ELR (cell line): ENCODE data around the gene ITPK1.

Experiments used
- DNase-seq: peaks from one replicate; pipeline ENCODE4 v3.0.0-alpha.2; 2015; ENCODE audit warnings: low read depth

ITPK1 gene

DNA sequence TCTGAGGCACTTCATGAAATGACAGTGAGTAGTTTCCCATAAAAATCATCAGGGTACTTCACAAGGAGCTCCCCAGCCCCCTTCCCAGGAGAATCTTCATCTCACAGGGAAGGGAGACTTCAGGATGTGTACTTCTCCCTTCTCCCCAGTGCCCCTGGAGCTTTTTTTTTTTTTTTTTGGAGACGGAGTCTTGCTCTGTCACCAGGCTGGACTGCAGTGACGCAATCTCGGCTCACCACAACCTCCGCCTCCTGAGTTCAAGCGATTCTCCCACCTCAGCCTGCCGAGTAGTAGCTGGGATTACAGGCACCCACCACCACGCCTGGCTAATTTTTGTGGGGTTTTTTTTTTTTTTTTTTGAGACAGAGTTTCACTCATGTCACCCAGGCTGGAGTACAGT, 10.4 kb downstream of the ITPK1 start:
- DNase-seq = peak; percentile 89

DNA sequence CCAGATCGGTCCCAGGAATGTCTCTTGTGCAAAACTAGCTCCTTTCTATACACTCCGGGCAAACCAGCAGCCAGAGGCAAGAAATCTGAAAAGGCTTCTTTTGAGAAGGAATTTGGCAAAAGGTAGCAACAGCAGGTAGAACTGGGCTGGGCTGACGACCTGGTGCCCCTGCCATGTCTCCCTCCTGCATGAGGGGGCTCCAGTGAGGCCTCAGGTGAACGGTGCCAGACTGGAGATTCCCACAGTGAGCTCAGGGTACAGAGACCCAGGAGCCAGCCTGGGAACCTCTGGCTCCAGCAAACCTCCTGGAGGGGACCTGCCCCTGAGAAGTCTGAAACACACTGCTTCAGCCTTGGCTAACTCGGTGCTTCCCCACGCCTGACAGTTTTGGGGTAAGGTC, 10.8 kb downstream of the ITPK1 start:
- DNase-seq = peak; percentile 14

DNA sequence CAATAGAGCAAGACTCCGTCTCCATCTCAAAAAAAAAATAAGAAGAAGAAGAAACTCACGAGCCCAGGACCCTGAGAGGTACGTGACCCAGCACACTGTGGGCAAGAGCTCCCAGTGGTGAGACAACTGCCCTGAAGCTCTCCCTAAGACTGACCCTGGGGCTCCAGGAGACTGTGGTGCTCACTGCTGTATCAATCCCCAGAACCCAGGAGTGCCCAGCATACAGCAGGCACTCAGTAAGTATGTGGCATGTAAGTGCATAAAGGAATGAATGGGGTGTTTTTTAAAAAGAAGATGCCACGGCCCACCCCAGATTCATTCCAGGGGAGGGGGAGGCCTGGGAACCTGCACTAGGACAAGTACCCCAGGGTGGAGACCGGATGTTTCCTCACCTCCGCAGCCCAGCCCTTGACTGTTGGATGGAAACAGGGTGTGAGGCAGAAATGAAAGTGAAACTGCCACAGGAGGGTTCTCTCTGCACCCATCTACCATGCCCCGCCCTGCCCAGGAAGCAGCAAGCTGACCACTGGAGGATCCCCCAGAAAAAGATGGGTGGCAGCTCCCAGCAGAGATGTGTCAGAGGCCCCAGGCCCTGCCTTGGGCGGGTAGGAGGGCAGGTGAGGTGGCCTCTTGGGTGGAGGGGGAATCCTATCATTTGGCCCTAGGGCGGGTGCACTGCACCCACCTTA, 12.2 kb downstream of the ITPK1 start:
- peak; percentile 57 for DNase-seq

DNA sequence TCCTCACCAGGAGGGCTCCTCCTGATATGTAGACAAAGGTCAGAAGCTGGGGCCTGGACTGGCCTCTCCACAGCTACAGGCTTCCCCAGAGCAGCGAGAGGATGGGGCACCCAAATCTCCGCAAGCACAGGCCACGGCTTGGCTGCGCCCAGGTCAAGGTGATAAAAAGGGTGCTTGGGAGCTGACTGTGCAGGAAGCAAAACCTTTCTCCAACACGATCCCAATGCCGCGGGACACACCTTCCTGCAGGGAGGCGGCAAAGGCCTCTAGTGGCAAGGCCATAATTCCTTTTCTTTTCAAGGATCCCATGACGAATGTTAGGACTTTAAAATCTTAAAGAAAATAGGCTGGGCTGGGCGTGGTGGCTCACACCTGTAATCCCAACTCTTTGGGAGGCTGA, 13.6 kb downstream of the ITPK1 start:
- no peak for DNase-seq

DNA sequence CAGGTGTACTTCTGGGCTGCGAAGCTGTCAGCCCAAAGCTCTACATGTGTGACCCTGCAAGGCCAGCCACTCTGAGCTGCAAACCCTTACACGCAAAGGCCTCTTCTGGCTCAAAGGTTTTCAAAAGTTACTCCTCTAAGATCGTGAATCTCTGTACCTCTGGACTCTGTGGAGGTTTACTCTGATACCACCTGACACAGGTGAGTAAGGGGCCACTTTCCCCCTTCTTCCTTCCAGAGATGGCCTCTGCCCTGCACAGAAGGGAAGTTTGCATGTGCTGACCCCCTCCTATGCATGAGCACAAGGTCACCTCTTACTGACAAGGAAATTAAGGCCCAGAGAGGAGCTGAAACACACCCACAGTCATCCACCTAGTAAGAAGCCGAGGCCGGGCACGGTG, 14.5 kb downstream of the ITPK1 start:
- DNase-seq = no peak

DNA sequence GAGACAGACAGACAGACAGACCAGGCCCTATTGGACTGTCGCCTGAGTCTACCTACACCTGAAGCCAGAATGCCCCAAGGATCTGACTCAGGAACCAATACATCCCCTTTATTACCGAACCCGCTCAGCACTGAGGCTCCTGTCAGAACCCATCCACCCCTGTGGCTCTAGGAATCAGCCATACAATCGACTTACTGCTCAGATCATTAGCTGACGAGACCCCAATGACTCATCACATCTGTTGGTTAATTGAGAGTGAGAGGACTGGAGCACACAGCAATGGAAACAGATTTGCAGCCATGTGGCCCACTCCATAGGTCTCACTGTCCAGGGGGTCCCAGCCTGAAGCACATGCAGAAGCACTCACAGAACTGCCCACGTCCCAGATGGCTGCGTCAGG, 15.2 kb downstream of the ITPK1 start:
- no peak for DNase-seq

DNA sequence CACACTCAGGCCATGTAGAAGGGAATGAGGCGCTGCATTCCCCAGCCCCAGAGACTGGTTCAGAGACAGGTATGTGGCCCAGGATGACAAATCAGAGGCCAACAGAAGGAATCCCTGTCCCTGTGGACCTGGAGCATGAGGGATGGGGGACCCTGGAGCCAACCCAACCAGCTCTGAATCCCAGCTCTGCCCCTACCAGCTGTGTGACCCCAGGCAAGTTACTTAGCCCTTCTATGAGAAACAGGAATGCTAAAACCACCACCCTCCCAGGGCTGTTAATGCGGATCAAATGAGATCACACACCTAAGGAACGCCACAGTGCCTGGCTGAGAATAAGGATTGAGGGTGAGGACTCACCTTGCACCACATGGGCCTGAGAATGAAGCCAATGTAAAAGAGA, 15.6 kb downstream of the ITPK1 start:
- DNase-seq = no peak

DNA sequence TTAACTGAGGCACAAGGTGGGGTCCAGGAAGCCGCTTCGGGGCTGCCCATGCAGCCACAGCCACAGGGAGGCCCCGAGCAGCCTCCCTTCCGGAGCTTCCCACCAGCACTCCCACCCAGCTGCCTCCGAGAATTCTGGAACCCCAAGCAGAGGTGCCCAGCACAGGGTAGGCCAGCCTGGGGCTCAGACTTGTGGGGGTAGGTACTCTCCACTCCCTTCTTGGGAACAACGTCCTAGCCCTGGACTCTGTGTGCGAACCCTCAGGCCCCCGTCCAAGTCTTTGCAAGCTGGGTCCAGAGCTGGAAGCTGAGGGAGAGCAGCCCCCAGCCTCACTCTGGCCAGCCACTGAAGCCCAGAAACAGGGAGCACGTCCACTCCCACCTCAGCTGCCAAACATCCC, 16.1 kb downstream of the ITPK1 start:
- no peak for DNase-seq

DNA sequence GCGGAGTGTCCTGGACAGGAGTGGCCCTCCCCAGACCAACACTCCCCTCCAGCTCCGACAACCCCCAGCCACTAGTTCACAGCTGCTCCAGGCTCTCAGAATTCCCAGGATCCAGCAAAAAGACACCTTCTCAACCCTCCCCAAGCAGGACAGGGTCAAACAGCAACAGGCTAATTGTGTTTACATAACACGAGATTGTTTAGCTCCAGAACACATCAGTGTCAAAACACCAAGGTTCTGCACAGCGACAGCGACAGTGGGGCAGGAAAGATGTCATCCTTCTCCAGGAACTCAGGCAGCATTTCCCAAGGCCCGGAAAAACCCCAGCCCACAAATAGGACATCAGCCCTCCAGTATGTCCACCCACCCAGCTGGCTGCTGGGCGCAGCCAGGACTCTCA, 16.5 kb downstream of the ITPK1 start:
- no peak for DNase-seq

DNA sequence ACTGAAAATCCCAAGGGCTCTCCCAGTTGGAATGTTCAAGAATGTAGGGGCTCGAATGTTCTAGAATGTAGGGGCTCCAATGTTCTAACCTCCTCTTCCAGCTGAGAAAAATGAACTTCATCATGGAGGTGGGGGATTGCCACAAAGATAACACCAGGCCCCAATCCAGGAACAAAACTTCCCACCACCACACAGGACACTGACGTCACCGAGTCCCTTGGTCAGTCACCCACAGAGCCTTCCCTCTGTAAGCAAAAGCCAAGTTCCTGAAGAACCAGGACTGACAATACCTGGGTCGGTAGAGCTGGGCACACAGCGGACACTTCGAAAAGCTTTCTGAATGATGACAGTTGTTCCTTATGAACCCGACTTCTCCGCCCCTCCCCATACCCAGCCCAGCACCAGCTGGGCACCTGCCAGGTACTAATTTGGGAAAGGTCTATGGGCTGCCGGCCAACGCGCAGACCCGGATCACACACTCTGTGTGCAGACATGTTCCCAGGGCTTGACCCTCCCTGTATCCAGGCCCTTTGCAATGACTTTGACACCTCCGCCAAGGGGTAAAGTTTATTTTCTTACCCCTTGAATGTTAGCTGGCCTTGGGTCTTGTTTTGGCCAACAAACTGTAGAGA, 18.9 kb downstream of the ITPK1 start:
- DNase-seq = no peak

DNA sequence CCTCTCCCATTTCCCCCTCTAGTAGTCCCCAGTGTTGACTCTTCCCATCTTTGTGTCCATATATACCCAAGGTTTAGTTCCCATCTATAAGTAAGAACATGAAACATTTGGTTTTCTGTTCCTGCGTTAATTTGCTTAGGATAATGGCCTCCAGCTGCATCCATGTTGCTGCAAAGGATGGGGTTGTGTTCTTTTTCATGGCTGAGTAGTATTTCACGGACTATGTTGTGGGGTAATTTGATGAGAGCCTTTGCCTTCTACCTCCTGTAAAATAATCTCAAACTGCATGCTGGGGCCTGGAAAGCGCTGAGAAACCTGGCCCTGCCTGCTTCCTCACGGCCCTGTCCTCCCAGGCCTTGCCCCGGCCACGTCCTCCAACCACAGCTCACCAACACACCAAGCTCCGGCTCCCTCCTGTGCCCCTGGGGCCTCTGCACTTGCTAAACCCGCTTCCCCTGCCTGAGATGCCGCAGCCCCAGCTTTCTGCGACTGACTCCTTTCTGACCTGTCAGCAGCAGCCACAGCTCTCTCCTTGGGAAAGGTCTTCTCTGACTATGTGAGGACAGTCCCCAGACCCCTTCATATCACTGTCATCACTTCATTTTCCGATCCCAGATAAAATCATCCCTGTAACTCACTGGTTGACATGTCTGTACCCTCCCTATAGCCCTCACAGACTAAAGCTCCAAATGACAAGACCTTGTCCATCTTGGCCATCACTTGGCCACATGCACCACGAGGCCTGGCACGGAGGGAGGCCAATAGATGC, 19.8 kb downstream of the ITPK1 start:
- no peak for DNase-seq

DNA sequence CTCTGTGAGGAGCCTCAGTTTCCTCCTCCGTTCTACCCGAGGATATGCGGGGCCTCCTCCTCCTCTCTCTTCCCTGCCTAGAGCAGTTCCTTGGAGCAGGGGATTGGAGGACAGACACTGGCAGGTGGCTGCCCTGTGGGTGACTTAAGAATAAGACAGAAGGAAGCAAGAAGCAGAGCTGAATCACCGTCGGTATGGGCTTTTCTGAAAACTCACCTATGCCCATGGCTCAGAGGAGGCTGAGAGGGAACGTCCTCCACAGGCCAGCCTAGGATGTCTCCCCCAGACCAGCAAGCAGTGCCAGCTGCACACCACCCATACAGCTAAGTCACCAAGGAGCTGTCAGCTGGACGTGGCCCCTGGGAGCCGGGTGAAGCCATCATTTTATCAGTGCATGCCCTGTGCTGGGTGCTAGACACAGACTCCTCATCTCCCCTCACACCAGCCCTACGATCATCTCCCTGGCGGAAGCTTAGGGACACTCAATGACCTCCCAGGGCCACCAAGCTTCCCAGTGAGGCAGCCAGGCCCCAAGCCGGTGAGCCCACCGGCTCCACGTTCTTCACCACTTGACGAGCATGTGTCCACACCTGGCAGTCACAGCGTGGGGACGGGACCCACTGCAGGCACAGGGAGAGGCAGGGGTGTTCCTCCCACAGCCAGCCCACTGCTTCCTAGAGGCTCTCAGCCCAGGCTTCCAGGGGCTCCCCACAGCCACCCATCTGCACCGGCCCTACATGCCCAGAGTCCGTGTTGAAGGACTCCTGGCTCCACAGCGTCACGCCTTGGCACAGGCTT, 21.4 kb downstream of the ITPK1 start:
- no peak for DNase-seq

DNA sequence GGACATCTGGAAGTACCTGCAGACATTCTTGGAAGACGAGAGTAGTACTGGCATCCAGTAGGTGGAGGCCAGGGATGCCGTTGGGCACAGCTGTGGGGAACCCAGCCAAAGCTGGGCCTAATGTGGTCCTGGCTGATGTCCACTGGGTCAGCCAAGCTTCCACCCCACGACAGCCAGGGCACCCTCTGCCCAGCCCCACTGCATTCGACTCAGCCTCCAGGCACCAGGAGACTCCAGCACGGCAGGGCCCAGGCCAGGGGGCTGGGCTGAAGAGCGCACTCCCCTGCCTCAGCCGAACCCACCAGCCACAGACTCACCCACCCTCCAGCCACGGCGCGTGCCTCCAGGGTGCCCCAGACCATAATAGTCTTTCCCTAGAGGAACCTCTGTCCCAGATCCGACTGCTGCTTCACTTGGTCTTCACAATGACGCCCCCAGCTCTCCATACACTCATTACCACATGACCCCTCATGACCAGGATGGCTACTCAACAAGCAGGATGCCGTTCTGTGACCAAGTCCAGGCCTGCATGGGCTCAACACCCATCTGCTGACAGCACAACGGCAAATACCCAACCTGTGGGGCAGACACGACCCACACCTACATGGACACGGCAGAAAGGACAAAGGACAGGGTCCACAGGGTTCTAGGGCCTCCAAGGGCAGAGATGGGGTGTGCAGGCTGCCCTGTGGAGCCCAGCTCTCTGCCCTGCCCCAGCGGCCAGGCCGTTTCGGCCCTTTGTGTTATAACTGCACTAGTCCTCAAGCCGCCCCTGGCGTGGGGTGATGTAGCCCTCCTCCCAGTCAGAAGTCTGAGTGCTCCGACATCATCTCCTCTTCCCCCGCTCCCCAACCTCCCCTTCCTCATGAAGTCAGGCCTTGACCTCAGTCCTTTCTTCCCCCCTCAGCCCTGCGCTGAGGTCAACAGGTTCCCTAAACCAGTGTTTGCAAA, 22.8 kb downstream of the ITPK1 start:
- no peak for DNase-seq

DNA sequence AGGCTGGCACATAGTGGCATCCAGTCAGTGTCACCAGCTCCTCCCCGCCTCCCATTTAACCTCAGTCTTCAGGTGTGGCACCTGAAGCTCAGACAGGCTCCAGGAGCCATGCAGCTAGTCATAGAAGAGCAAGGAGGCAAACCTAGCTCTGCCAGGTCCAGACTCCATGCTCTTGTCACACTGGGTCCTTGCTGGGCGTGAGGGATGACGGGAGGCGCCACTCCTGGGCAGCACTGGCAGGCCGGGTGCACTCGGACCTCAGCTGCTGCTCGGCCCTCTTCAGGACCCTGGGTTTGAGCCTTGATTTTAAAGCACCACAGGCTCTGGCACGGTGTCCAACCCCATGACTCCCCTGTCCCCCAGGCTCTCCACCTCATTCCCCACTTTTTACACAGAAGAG, 24.1 kb downstream of the ITPK1 start:
- no peak for DNase-seq

DNA sequence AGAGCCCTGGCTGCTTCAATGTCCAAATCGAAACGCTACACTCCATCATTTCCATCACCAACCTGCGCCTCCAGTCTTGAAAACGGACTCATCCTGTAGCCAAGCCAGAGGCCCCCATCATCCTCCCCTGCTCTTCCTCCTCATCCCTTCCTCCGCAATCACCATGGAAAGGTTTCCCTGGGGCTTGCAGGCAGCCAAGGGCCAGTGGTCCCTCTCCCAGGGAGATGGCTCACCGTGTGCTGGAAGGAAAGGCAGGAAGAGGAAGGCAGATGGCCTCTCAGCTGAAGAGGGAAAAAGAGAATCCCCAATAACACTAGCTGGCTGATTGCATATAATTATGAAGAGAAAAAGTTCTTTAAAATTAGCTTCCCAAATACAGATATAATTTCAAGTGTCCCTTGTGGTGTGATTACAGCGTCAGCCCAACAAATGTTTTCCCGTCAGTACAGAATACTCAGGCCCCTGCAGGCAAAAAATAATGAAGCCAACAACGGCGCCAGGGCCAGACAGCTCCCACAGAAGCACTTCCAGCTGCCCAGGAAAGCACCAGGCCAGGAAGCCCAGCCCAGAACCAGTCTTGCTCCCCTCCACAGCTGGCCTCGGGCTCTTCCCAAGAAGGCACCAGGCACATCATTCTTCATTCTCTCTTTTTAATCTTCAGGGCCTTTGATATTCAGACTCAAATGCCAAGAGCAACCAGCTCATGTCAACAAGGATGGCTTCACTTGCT, 24.7 kb downstream of the ITPK1 start:
- DNase-seq = no peak

DNA sequence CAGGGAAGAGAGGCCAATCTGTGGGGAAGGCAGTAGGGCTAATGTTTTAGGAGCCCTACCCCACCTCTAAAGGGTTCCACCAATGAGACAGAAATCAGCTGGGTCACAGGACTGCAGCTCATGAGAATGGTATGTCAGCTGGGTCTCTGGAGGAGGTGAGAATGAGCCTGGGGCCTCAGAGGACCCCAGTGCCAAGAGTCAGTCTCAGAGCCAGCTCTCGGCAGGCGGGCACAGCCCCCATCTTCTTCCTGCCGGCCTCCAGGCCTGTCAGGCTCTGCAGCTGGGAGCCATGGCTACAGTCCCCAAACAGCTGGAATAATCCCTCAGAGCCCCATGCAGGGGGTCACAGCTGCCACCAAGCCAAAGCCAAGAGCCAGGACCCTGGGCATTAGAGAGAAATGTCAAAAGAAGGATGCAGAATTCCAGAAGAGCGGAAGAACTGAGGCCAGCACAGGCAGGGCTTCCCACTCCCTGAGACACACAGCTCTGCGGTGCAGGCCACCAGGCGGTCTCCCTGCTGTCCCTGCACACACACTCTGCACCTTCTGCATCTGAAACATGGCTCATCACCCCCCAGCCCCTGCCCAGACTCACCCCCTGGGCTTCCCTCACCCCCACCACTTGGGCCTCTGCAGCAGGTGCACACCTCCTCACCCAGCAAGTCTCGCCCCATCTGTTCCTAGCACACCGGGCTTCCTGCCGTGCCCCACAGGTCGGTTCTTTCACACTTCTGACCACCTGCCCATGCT, 26.0 kb downstream of the ITPK1 start:
- no peak for DNase-seq

DNA sequence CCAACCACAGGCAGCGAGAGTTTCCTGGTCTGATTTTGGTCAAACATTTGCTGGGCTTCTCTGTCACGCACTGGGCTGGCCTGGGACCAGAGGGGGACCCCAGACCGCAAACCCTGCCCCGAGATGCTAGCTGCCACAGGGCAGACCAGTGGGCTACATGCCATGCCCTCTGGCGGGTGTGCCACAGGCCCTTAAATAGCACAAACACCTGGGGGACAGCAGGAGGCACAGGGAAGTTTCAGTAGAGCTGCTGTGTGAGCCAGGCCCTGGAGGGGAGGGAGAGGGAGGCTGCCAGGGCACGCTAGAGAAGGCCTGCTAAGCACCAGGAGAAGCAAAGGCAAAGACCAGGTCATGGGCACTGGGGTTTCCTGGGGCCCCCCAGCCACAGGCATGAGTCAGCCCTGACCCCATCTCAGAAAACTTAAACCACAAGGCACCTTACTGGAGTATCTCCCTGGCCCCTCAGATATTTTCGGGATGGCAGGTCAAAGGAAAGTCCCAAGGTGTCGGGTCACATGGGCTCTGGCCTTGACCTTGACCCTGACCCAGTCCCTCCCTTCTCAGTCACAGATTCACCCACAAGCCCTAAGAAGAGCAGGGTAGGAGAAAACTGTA, 29.2 kb downstream of the ITPK1 start:
- DNase-seq = peak; percentile 47

DNA sequence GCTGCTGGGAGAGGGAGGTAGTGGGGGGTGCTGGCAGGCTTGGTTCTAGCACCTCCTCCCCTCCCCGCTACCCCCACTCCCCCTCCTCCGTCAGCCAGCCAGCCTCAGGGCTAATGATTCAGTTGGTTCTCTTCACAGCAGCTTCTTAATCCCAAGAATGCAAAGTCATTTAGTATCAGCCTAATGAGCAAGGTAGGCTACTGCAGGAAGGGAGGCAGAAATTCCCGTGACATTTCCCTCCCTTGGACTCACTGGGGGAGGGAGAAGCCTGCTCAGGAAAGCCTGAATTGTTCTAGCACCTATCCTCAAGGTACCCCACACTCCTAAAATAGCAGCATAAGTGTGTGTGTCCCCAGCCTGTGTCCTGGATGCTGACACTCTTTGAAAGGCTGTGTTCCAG, 29.8 kb downstream of the ITPK1 start:
- DNase-seq = peak; percentile 60
